ENCODE results near the gene SPATA33.

GRCh38 chr16:89615176-89615575, 42.5 kb upstream of the SPATA33 start:
- TF ChIP-seq MAX (IDR thresholded peaks at IDR 0.05) (no peak), HMGXB4 (CRISPR knock-in tag; IDR thresholded peaks at IDR 0.05; ENCODE audit: borderline replicate concordance) (no peak), ZFP36 (IDR thresholded peaks at IDR 0.05; ENCODE audit: borderline replicate concordance, partially characterized antibody) (no peak), CTCF (IDR thresholded peaks at IDR 0.05) (no peak), JUNB (IDR thresholded peaks at IDR 0.05) (no peak)

Data from A549 (cell line).